GM23248 (cell line): Measurements from ENCODE around the gene CFAP251. TPM values are rescaled to one million over a fixed set of nuclear protein-coding genes. Genes with fewer than 3 reads are reported as not detected.
"Not testable (repeated sequence)": the region's sequence is repeated elsewhere in the genome, so short reads cannot be mapped to it uniquely, and the experiment has no call there.

Experiments used
- DNase-seq: peaks from one replicate; pipeline ENCODE4 v3.0.0-alpha.2; 2015
- H2AFZ ChIP-seq: fragments of 200-600 bp; sonication (generic); 2 replicates; pipeline ENCODE4 v1.6.1; 2016; ENCODE audit warnings: antibody characterized with exemption
- H3F3A ChIP-seq: fragments of 200-600 bp; sonication (generic); 2 replicates; pipeline ENCODE4 v1.6.1; 2016; ENCODE audit warnings: mild to moderate bottlenecking, antibody characterized with exemption, mixed run types; ENCODE audit not compliant: insufficient read depth
- H3K27ac ChIP-seq: fragments of 200-600 bp; sonication (generic); 2 replicates; pipeline ENCODE4 v1.5.1; 2016; ENCODE audit warnings: mild to moderate bottlenecking
- H3K27me3 ChIP-seq: fragments of 200-600 bp; sonication (generic); replicated peaks from 2 replicates; pipeline ENCODE4 v1.6.1; 2016; ENCODE audit warnings: mild to moderate bottlenecking; ENCODE audit not compliant: insufficient read depth
- H3K36me3 ChIP-seq: fragments of 200-600 bp; sonication (generic); 2 replicates; pipeline ENCODE4 v1.6.1; 2016; ENCODE audit warnings: low read depth, mild to moderate bottlenecking
- H3K4me1 ChIP-seq: fragments of 200-600 bp; sonication (generic); 2 replicates; pipeline ENCODE4 v1.6.1; 2016; ENCODE audit warnings: mild to moderate bottlenecking; ENCODE audit not compliant: insufficient read depth
- H3K4me2 ChIP-seq: fragments of 200-600 bp; sonication (generic); one replicate; pipeline ENCODE4 v1.6.1; 2016; ENCODE audit warnings: mild to moderate bottlenecking; ENCODE audit not compliant: unreplicated experiment
- H3K4me3 ChIP-seq: fragments of 200-600 bp; sonication (generic); 2 replicates; pipeline ENCODE4 v1.5.1; 2016; ENCODE audit warnings: mild to moderate bottlenecking
- H3K79me2 ChIP-seq: fragments of 200-600 bp; sonication (generic); 2 replicates; pipeline ENCODE4 v1.6.1; 2016; ENCODE audit warnings: mild to moderate bottlenecking; ENCODE audit not compliant: insufficient read depth
- H3K9ac ChIP-seq: fragments of 200-600 bp; sonication (generic); 2 replicates; pipeline ENCODE4 v1.6.1; 2016; ENCODE audit warnings: mild to moderate bottlenecking
- H3K9me2 ChIP-seq: fragments of 200-600 bp; sonication (generic); 2 replicates; pipeline ENCODE4 v1.6.1; 2016; ENCODE audit warnings: mixed run types, mild to moderate bottlenecking, moderate library complexity; ENCODE audit not compliant: insufficient read depth
- H3K9me3 ChIP-seq: fragments of 200-600 bp; sonication (generic); one replicate; pipeline ENCODE4 v1.6.1; 2017; ENCODE audit warnings: low read depth
- H4K20me1 ChIP-seq: fragments of 200-600 bp; sonication (generic); 2 replicates; pipeline ENCODE4 v1.6.0; 2016; ENCODE audit not compliant: insufficient read depth
- EZH2 ChIP-seq: fragments of 200-600 bp; sonication (generic); IDR thresholded peaks from 2 replicates; pipeline ENCODE4 v1.6.1; 2018; ENCODE audit warnings: antibody characterized with exemption, mild to moderate bottlenecking; ENCODE audit not compliant: insufficient read depth, poor library complexity, severe bottlenecking
- EZH2phosphoT487 ChIP-seq: fragments of 200-600 bp; sonication (generic); IDR thresholded peaks from 2 replicates; pipeline ENCODE4 v1.6.1; 2018; ENCODE audit warnings: antibody characterized with exemption, moderate library complexity, mild to moderate bottlenecking, low read depth; ENCODE audit not compliant: insufficient read depth
- WGBS, 2 experiments: methylation state at CpG; one replicate each; pipeline ENCODE4 v1.1.6; 2015 to 2017; ENCODE audit warnings: low lambda C conversion rate in 2 of 2, low coverage in 1 of 2; ENCODE audit errors: missing lambda C conversion rate in 2 of 2; 5-methylcytosine and 5-hydroxymethylcytosine counted together
- in situ Hi-C: fragments of 300-500 bp; cut with MboI; formaldehyde crosslinking; loops from 2 replicates; pipeline ENCODE4 v1.15.0; 2020
- polyA plus RNA-seq: library from polyadenylated mRNA; unstranded; fragments of >200 nt; fragmentation: Nextera tagmentation; extraction: Ambion mirVana; gene quantifications from 2 replicates; pipeline ENCODE4 v1.2.1, GENCODE V29; 2016
- total RNA-seq: library from RNA; depleted of rRNA; stranded (reverse); fragments of >200 nt; shearing (Covaris generic); gene quantifications from 2 replicates; pipeline ENCODE4 v1.2.3, GENCODE V29; 2014

CFAP251 gene
- total and polyA plus RNA-seq, 2 experiments from 2014 or later = 0.58 to 1.6 TPM

GRCh38 chr12:121927813-121928212 is 9.4 kb downstream of the CFAP251 start:
- no peak overlapping the region for H3K27ac ChIP-seq
- WGBS, 2 experiments = 12 to 18% methylated on average over 5 of the region's 5 CpGs

GRCh38 chr12:121929545-121929944 is 11.2 kb downstream of the CFAP251 start:
- H3K4me1 ChIP-seq = peaks cover 31% of the 10 kb centered on the region
- H3K27me3 ChIP-seq, H3K4me2 ChIP-seq, H3K27ac ChIP-seq, H3K36me3 ChIP-seq, in situ Hi-C loops, H3K9me3 ChIP-seq, H2AFZ ChIP-seq, H3K79me2 ChIP-seq, H3F3A ChIP-seq, H3K4me3 ChIP-seq, DNase-seq, H4K20me1 ChIP-seq, H3K9ac ChIP-seq, H3K9me2 ChIP-seq: not testable (repeated sequence)
- 99% methylated on average over 7 of the region's 7 CpGs for WGBS, 2 experiments

More at GRCh38 chr12:121927813-121928212, 9.4 kb downstream of the CFAP251 start:
- no peaks in the 10 kb centered on the region for H4K20me1 ChIP-seq
- TF ChIP-seq EZH2phosphoT487 (no peak), EZH2 (no peak)
- H3K4me2 ChIP-seq = peak overlapping the region; percentile 47
- no peaks in the 10 kb centered on the region for H3K9me3 ChIP-seq
- H3K9ac ChIP-seq = 0 out of 2 replicates have a peak overlapping the region, but pooled peaks have one; percentile 6
- no peak overlapping the region for H3K4me3 ChIP-seq
- in situ Hi-C loops = no loop called here
- H3K4me1 ChIP-seq = peaks cover 31% of the 10 kb centered on the region
- peaks cover 21% of the 10 kb centered on the region for H3F3A ChIP-seq
- no peaks in the 10 kb centered on the region for H3K9me2 ChIP-seq
- H3K79me2 ChIP-seq = no peaks in the 10 kb centered on the region
- no peaks in the 10 kb centered on the region for H3K27me3 ChIP-seq
- H2AFZ ChIP-seq = peak overlapping the region; percentile 51
- no peaks in the 10 kb centered on the region for H3K36me3 ChIP-seq
- DNase-seq = peak; percentile 26

- H3K27ac ChIP-seq = no peak overlapping the region
- H3K4me1 ChIP-seq = peaks cover 20% of the 10 kb centered on the region
- H3K9ac ChIP-seq = no peak overlapping the region
- no peak overlapping the region for H3K4me3 ChIP-seq
- no peaks in the 10 kb centered on the region for H3K9me2 ChIP-seq
- WGBS, 2 experiments = 95% methylated on average over 4 of the region's 4 CpGs
- H3K9me3 ChIP-seq = no peaks in the 10 kb centered on the region
- H3K79me2 ChIP-seq = no peaks in the 10 kb centered on the region
- no peak overlapping the region for H2AFZ ChIP-seq
- no peaks in the 10 kb centered on the region for H3F3A ChIP-seq
- no peaks in the 10 kb centered on the region; the same call in 1 of the 2 replicates for H3K36me3 ChIP-seq
- no peak overlapping the region for H3K4me2 ChIP-seq
- H3K27me3 ChIP-seq = no peaks in the 10 kb centered on the region
- in situ Hi-C loops = no loop called here
- no peaks in the 10 kb centered on the region for H4K20me1 ChIP-seq
- DNase-seq = no peak
- no peak for TF ChIP-seq EZH2
These were observed 12.5 kb downstream of the CFAP251 start for GRCh38 chr12:121930862-121931261.

GRCh38 chr12:121932176-121932536 is 13.8 kb downstream of the CFAP251 start:
- no peak overlapping the region for H3K4me2 ChIP-seq
- no peaks in the 10 kb centered on the region for H3F3A ChIP-seq
- no peak for DNase-seq
- no peaks in the 10 kb centered on the region for H3K79me2 ChIP-seq
- no peaks in the 10 kb centered on the region for H4K20me1 ChIP-seq
- H3K4me1 ChIP-seq = peaks cover 11% of the 10 kb centered on the region
- 56 to 60% methylated on average over 3 of the region's 3 CpGs for WGBS, 2 experiments
- no peak overlapping the region for H3K27ac ChIP-seq
- no peaks in the 10 kb centered on the region; the same call in 1 of the 2 replicates for H3K36me3 ChIP-seq
- in situ Hi-C loops = no loop called here
- H3K27me3 ChIP-seq = no peaks in the 10 kb centered on the region
- H3K9me3 ChIP-seq = no peaks in the 10 kb centered on the region
- H3K9me2 ChIP-seq = no peaks in the 10 kb centered on the region
- H2AFZ ChIP-seq = no peak overlapping the region
- no peak overlapping the region for H3K4me3 ChIP-seq
- no peak overlapping the region for H3K9ac ChIP-seq
- no peak for TF ChIP-seq EZH2
- no peak for TF ChIP-seq EZH2phosphoT487

GRCh38 chr12:121932914-121933521 is 14.6 kb downstream of the CFAP251 start:
- H3K4me3 ChIP-seq = no peak overlapping the region
- peaks cover 2% of the 10 kb centered on the region for H3K4me1 ChIP-seq
- no peaks in the 10 kb centered on the region for H3F3A ChIP-seq
- no peaks in the 10 kb centered on the region for H4K20me1 ChIP-seq
- H3K4me2 ChIP-seq = no peak overlapping the region
- H3K9ac ChIP-seq = no peak overlapping the region
- no peak overlapping the region for H3K27ac ChIP-seq
- no peak for DNase-seq
- H3K36me3 ChIP-seq = no peaks in the 10 kb centered on the region; the same call in 1 of the 2 replicates
- no peaks in the 10 kb centered on the region for H3K27me3 ChIP-seq
- 92% methylated on average over 4 of the region's 4 CpGs for WGBS, 2 experiments
- in situ Hi-C loops = no loop called here
- no peaks in the 10 kb centered on the region for H3K79me2 ChIP-seq
- no peak overlapping the region for H2AFZ ChIP-seq
- TF ChIP-seq EZH2phosphoT487 (no peak), EZH2 (no peak)
- no peaks in the 10 kb centered on the region for H3K9me2 ChIP-seq
- no peaks in the 10 kb centered on the region for H3K9me3 ChIP-seq
